Astrocyte (in vitro differentiated cells and primary cell): Measurements from ENCODE around the gene HPN. TPM values are rescaled to one million over a fixed set of nuclear protein-coding genes. Genes with fewer than 3 reads are reported as not detected.

Experiments used
- DNase-seq: peaks from one replicate; pipeline ENCODE4 v3.0.0-alpha.2; 2010; ENCODE audit warnings: low read depth
- FAIRE-seq: peaks from 2 replicates; lab custom pipeline; 2011; peaks lifted over from hg19 to GRCh38; lab: Jason Lieb, UNC
- H2AFZ ChIP-seq: 2 replicates; pipeline ENCODE4 v1.6.0; 2012; ENCODE audit warnings: low read depth, low read length, inconsistent platforms
- H3K27ac ChIP-seq: 2 replicates; pipeline ENCODE4 v1.5.1; 2011; ENCODE audit warnings: low read depth, low read length, inconsistent platforms
- H3K27me3 ChIP-seq: 2 replicates; pipeline ENCODE4 v1.6.0; 2011; ENCODE audit warnings: low read length, inconsistent platforms; ENCODE audit not compliant: insufficient read depth
- H3K36me3 ChIP-seq: 2 replicates; pipeline ENCODE4 v1.5.1; 2011; ENCODE audit warnings: low read length, inconsistent platforms; ENCODE audit not compliant: insufficient read depth
- H3K4me1 ChIP-seq: 2 replicates; pipeline ENCODE4 v1.5.1; 2011; ENCODE audit warnings: low read length, inconsistent platforms; ENCODE audit not compliant: insufficient read depth
- H3K4me2 ChIP-seq: 2 replicates; pipeline ENCODE4 v1.6.0; 2012; ENCODE audit warnings: low read length, inconsistent platforms
- H3K4me3 ChIP-seq: 2 replicates; pipeline ENCODE4 v1.5.1; 2011; ENCODE audit warnings: low read depth, mild to moderate bottlenecking, low read length, inconsistent platforms; ENCODE audit not compliant: insufficient read depth
- H3K79me2 ChIP-seq: 2 replicates; pipeline ENCODE4 v1.6.0; 2012; ENCODE audit warnings: mild to moderate bottlenecking, low read length, inconsistent platforms; ENCODE audit not compliant: insufficient read depth
- H3K9ac ChIP-seq: 2 replicates; pipeline ENCODE4 v1.6.0; 2012; ENCODE audit warnings: mild to moderate bottlenecking, low read length, inconsistent platforms
- H3K9me3 ChIP-seq: 2 replicates; pipeline ENCODE4 v1.5.1; 2012; ENCODE audit warnings: low read depth, mild to moderate bottlenecking, low read length, inconsistent platforms; ENCODE audit not compliant: insufficient read depth
- H4K20me1 ChIP-seq: 2 replicates; pipeline ENCODE4 v1.6.0; 2012; ENCODE audit warnings: low read length, inconsistent platforms; ENCODE audit not compliant: insufficient read depth
- H3K27ac Mint-ChIP-seq: one replicate; pipeline ENCODE4 v1.8.0; 2021; ENCODE audit warnings: mild to moderate bottlenecking, mixed read lengths; ENCODE audit not compliant: unreplicated experiment
- H3K27me3 Mint-ChIP-seq: one replicate; pipeline ENCODE4 v1.8.0; 2021; ENCODE audit warnings: low read depth, mixed read lengths; ENCODE audit not compliant: unreplicated experiment
- H3K36me3 Mint-ChIP-seq: one replicate; pipeline ENCODE4 v1.8.0; 2021; ENCODE audit warnings: low read depth, mixed read lengths; ENCODE audit not compliant: unreplicated experiment
- H3K4me1 Mint-ChIP-seq: one replicate; pipeline ENCODE4 v1.8.0; 2021; ENCODE audit warnings: low read depth, mixed read lengths; ENCODE audit not compliant: unreplicated experiment
- H3K4me3 Mint-ChIP-seq: one replicate; pipeline ENCODE4 v1.8.0; 2021; ENCODE audit warnings: mild to moderate bottlenecking, moderate library complexity, mixed read lengths; ENCODE audit not compliant: unreplicated experiment
- H3K9me3 Mint-ChIP-seq: one replicate; pipeline ENCODE4 v1.8.0; 2021; ENCODE audit warnings: mild to moderate bottlenecking, mixed read lengths; ENCODE audit not compliant: unreplicated experiment
- CTCF ChIP-seq: IDR thresholded peaks from 2 replicates; pipeline ENCODE4 v1.5.1; 2011; ENCODE audit warnings: low read depth, mild to moderate bottlenecking, inconsistent platforms, low read length, moderate library complexity; ENCODE audit not compliant: insufficient read depth
- EZH2 ChIP-seq: IDR thresholded peaks from 2 replicates; pipeline ENCODE4 v1.6.1; 2012; ENCODE audit warnings: mild to moderate bottlenecking, low read length, inconsistent platforms; ENCODE audit not compliant: insufficient read depth
- total RNA-seq: library from RNA; stranded (reverse); gene quantifications from 2 replicates; pipeline ENCODE4 v1.2.1, GENCODE V29; 2021

HPN gene
- total RNA-seq, 1 donor from 2014 or later: 0.73 TPM

- DNase-seq: no peak
- Histone ChIP-seq H2AFZ (no peak overlapping the region), H3K4me1 (peaks cover 10% of the 10 kb centered on the region), H3K36me3 (no peaks in the 10 kb centered on the region), H3K27ac (no peak overlapping the region), H4K20me1 (peaks cover 38% of the 10 kb centered on the region), H3K27me3 (peaks cover 2% of the 10 kb centered on the region), H3K9ac (peak overlapping the region; percentile 58), H3K9me3 (no peaks in the 10 kb centered on the region), H3K4me2 (peak overlapping the region; percentile 95), H3K4me3 (peak overlapping the region; percentile 37), H3K79me2 (no peaks in the 10 kb centered on the region)
- no peak for FAIRE-seq
- Mint-ChIP-seq H3K4me3 (peak overlapping the region; percentile 50), H3K36me3 (peaks cover 19% of the 10 kb centered on the region), H3K27ac (no peak overlapping the region), H3K27me3 (peaks cover 28% of the 10 kb centered on the region), H3K9me3 (peaks cover 4% of the 10 kb centered on the region), H3K4me1 (no peaks in the 10 kb centered on the region)
- TF ChIP-seq EZH2: no peak
- TF ChIP-seq CTCF: no peak
These were observed 11.7 kb upstream of the HPN start for GRCh38 chr19:35029737-35030256.

GRCh38 chr19:35030257-35031071 is 11.1 kb upstream of the HPN start, which contains the start of gene SCN1B:
Gene SCN1B (plus strand): TSS chr19:35030470. CDS start chr19:35030821, 351 bp downstream.
- Mint-ChIP-seq H3K27ac (peak within 1 kb of the TSS; percentile 79), H3K4me1 (no peaks in the 10 kb centered on the region), H3K4me3 (peak within 1 kb of the TSS; percentile 88), H3K27me3 (peaks cover 28% of the 10 kb centered on the region), H3K36me3 (peaks cover 18% of the 10 kb centered on the region), H3K9me3 (peaks cover 4% of the 10 kb centered on the region)
- Histone ChIP-seq H3K79me2 (no peaks in the 10 kb centered on the region), H2AFZ (peak within 1 kb of the TSS; percentile 41), H4K20me1 (peaks cover 35% of the 10 kb centered on the region), H3K27ac (no peak within 1 kb of the TSS), H3K27me3 (peaks cover 2% of the 10 kb centered on the region), H3K4me1 (peaks cover 10% of the 10 kb centered on the region), H3K9me3 (no peaks in the 10 kb centered on the region), H3K4me2 (peak within 1 kb of the TSS; percentile 95), H3K36me3 (no peaks in the 10 kb centered on the region), H3K9ac (peak within 1 kb of the TSS; percentile 58), H3K4me3 (peak within 1 kb of the TSS; percentile 54)
- DNase-seq (peak; percentile 33), FAIRE-seq (no peak)
- no peak for TF ChIP-seq CTCF
